ENCODE measurements around the gene RXFP3.

The RXFP3 gene

GRCh38 chr5:33981408-33982162 lies 45.4 kb downstream of the RXFP3 start:
- FAIRE-seq: no peak

GRCh38 chr5:33984178-33984577 lies 48.0 kb downstream of the RXFP3 start:
- no peak for FAIRE-seq

GRCh38 chr5:33984671-33985124 lies 48.5 kb downstream of the RXFP3 start, which contains the start of gene SLC45A2:
Gene SLC45A2, minus strand, starts transcription at chr5:33984693. Its CDS starts 110 bp downstream, at chr5:33984583.
- FAIRE-seq: no peak

- no peak for FAIRE-seq
Measured at GRCh38 chr5:33985447-33985846, 49.3 kb downstream of the RXFP3 start.
